HG03025 (cell line): ENCODE results near the gene PIGBOS1.

Experiments
- ATAC-seq: cut with Tn5 transposase; IDR thresholded peaks from one replicate; pipeline ENCODE4 v1.9.1; 2021; ENCODE audit warnings: mild to moderate bottlenecking, moderate library complexity; ENCODE audit not compliant: unreplicated experiment, low FRiP score

PIGBOS1 gene, protein sequence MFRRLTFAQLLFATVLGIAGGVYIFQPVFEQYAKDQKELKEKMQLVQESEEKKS

DNA sequence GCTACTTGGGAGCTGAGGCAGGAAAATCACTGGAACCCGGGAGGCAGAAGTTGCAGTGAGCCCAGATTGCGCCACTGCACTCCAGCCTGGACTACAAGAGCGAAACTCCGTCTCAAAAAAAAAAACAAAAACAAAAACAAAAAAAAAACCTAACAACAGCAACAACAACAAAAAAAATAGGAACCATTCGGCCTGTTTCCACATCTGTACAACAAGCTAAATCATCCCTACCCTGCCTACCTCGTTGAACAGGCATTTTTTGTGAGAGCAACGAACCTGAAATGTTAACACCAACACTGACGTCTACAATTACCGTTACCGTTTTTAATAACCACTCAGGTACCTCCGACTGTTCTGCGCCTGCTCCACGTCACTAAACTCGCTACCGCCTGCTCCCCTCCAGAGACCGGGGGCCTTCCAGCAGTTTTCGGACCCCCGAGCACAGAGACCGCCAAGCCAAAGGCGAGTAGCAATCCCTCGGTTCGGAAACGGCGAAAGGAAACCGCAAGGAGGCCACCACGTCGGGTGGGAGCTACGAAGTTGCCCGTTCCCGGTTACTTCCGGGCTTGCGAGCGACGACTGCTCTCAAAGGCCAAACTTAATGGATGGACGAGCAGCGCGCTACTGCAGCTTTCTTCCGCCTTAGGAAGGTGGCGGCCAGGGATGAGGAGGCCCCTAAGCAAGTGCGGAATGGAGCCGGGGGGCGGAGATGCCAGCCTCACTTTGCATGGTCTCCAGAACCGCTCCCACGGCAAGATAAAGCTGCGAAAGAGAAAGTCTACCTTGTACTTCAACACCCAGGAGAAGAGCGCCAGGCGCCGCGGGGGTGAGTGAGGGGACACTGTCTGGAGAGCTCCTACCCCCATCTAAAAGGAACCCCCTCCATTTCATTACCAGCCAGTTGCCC lies at the start of gene PIGBOS1, which contains the start of gene PIGB:
TSS of gene PIGBOS1 (minus strand) at position 536 of the 907 bp plus-strand sequence. CDS start 1,331 bp downstream, outside the sequence.
TSS of gene PIGB (plus strand) at position 635 of the 907 bp plus-strand sequence. CDS start at position 664, 29 bp downstream.
- peak; percentile 94 for ATAC-seq

DNA sequence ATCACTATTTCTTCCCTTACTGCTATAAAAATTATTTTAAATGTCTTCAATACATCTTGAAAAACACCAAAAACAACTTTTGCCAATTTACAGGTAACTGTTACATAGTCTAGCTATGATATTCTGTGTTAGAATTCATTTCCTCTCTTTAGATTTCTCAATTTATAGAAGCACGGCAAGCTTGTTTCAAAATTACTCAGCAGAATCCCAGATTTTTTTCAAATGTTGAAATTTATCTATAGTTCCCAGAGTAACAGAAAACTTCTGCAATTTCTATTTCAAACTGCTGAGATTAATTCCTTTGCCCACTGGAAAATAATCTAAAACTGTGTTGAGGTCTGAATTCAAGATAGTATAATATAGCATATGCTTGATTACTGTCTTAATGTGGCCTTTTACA lies 48.1 kb upstream of the PIGBOS1 start:
- no peak for ATAC-seq

DNA sequence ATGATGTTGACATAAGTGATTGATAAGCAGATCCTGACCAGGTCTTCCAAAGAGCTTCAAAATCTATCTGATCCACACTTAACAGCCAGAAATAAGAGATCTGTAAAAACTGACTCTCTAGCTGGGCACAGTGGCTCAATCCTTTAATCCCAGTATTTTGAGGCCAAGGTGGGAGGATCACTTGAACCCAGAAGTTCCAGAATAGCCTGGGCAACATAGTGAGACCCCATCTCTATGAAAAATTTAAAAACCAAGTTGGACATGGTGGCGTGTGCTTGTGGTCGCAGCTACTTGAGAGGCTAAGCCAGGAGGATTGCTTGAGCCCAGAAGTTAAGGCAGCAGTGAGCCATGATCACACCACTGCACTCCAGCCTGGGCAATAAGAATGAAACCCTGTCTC lies 43.7 kb upstream of the PIGBOS1 start:
- ATAC-seq: no peak

DNA sequence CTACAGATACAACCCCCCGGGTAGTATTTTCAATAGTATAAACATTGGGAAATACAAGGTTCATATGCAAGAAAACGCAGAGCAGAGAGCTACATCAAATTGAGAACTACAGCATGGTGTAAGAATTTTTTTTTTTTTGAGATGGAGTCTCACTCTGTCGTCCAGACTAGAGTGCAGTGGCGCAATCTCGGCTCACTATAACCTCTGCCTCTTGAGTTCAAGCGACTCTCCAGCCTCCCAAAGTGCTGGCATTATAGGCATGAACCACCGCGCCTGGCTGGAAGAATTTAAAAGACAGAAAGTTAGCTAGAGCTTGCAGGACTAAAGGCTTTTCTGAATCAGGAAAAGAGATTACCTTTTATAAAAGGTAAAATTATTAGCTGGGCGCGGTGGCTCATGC lies 42.1 kb upstream of the PIGBOS1 start:
- no peak for ATAC-seq

DNA sequence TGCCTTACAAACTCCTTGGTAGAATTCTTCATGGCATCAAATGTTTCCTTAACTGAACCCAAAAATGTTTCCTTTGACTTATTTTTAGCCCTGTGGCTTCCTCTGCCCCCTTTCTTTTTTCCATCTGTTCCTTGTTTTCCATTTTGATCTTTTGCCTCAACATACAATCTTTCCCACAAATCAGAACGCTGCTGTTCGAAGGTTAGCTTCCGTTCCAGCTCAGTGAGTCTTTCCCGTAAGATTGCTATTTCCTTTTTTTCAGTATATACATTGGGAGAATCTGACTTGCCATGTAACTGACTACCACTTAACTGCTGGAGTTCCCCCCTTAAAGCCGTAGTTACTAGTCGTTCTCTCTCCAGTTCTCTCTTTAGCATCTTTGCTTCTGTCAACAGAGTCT lies 41.3 kb upstream of the PIGBOS1 start:
- ATAC-seq: no peak

DNA sequence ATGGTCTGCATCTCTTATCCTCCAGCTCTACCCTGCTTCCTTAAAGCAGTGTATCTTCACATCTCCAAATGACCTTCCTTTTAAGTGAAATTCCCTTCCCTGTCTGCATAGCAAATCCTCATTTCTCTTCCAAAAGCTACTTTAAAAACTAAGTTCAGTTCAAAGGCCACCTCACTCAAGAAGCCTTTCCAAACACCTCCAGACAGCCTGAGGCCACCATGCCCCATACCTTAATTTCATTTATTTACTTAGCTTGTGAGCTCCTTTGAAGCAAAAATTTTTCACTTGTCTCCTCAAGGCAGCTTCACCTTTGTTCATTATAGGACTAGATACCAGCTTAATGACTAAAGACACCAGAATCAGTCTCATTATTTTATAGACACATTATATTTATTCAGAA lies 39.5 kb upstream of the PIGBOS1 start:
- no peak for ATAC-seq

DNA sequence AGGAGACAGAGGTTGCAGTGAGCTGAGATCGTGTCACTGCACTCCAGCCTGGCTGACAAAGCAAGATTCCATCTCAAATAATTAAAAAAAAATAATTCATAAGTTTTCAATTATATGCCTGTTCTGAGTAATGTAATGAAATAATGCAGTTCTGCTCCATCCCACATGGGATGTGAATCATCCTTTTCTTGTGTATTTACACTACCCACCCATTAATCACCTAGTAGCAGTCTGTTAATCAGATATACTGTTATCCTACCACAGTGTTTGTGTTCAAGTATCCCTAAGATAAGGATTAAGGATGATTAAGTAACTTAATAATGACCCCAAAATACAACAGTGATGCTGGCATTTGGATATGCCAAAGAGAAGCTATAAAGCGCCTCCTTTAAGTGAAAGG lies 38.9 kb upstream of the PIGBOS1 start:
- ATAC-seq: no peak

DNA sequence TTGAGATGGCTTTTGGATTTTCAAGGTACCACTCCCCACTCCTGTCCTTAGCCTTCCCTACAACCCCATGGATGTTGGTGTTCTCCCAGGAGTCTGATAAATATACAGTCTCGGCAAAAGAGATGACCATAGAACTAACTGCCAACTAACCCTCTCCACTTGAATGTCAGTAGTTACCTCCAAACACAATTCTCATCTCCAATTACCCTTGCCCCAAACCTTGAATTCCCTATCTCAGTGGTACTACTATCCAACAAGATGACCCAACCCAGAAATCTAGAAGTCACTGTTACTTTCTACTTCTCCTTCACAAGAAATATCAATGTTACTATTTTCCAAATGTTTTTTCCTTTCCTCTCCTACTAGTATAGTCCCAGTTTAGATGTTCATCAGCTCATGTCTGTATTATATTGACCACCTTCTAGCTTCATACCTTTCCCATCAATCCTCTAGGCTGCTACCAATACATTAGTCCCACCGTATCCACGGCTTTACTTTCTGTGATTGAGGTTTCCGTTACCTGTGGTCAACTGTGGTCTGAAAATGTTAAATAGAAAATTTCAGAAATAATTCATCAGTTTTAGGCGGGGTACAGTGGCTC lies 38.2 kb upstream of the PIGBOS1 start:
- no peak for ATAC-seq

DNA sequence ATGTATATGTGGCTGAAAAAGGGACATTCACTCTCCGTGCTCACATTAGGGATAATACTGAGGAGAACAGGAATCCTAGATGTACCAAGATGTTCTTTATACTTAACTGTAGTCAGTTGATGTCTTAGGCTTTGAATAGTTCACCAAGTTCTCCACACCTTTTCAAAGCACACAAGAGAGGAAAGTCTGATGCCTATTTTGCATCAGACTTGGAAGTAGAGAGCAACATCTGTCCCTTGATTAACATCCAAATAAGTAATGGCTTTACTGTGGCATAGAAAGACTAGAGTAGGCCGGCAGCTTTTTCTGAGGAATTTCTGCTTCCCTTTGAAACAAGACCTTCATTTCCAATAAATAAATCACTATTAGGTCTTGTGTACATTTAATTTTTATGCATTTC lies 34.1 kb upstream of the PIGBOS1 start:
- ATAC-seq: no peak

DNA sequence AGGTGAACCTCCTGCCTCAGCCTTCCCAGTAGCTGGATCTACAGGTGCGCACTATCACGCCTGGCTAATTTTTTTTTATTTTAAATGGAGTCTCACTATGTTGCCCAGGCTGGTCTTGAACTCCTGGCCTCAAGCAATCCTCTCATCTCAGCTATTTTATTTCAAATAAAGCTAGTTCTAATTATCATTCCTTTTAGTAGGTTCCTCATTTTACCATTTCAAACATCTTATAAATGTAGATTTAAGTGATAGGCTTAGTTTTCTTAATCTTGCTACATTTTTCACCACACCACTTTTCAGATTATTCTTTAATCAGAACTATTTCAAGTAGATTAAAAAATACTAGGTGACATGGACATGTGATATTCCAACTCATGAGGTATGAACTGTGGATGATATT lies 30.4 kb upstream of the PIGBOS1 start:
- no peak for ATAC-seq

DNA sequence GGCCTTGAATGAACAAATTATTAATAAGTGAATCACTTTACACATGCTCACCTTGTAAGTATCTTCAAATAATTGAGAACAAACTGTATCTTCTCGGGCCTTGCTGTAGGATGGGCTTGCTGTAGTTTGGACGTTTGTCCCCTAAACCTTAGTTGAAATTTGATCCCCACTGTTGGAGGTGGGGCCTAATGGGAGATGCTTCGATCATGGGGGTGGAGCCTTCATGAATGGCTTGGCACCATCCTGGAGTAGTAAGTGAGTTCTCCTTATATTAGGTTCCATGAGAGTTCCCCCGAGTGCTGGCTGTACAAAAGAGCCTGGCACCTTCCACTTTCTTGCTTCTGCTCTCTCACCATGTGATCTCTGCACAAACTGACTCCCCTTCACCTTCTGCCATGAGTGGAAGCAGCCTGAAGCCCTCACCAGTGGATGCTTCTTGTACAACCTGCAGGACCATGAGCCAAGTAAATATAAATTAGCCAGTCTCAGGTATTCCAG lies 29.4 kb upstream of the PIGBOS1 start:
- no peak for ATAC-seq

DNA sequence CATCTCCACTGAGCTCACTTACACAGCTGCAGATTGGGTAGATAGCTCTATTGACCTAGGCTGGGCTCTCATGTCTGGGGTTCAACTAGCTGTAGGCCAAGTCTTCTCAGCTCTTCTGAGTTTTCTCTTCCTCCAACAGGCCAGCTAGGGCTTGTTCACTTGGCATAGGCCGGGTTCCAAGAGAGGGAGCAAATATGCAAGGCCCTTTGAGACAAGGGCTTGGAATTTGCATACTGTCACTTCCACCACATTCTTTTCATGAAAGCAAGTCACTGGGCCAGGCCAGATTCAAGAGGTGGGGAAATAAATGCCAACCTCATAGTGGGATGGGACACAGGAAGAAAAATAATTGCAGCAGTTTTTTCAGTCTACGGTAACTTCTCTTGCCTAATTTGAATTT lies 25.3 kb upstream of the PIGBOS1 start:
- ATAC-seq: no peak

DNA sequence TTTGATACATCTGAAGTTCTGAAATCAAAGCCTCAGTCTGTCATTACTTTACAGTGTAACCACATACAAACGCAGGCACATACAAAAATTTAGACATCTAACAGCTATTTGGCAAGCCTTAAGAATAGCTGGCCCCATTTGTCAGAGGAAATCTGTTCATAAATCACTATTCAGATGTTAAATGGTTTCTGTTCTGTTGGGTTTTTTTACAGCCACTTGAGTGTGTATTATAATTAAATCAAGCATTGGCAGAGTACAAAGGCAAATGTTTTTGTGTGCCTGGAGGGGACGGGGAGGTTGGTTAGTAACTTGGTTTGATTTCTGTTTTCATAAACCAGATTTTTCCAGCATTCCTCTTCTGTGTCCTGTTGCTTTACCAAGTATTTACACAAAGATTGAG lies 24.2 kb upstream of the PIGBOS1 start:
- ATAC-seq: no peak

DNA sequence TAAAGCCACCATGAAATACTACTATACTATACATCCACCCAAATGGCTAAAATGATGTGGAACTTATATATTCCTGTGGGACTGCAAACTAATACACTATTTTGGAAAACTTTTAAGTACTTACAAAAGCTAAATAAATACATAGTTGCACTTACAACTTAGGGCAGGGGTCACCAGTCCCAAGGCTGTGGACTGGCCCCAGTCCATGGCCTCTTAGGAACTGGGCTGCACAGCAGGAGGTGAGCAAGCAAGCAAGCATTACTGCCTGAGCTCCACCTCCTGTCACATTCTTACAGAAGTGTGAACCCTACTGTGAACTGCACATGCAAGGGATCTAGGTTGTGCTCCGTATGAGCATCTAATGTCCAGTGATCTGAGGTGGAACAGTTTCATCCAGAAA lies 18.2 kb upstream of the PIGBOS1 start:
- ATAC-seq: no peak

DNA sequence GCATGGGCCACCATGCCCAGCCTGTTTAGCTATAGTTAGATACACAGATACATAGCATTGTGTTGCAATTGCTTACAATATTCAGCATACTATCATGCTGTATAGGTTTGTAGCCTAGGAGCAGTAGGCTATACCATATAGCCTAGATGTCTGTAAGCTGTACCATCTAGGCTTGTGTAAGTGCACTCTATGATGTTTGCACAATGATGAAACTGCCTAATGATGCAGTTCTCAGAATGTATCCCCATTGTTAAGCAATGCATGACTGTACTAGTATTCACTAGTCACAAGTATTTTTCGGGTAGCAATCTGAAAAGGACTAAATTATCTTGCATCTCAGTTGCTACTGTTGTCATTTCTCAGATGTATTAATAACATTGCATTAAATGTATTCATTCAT lies 16.1 kb upstream of the PIGBOS1 start:
- no peak for ATAC-seq

DNA sequence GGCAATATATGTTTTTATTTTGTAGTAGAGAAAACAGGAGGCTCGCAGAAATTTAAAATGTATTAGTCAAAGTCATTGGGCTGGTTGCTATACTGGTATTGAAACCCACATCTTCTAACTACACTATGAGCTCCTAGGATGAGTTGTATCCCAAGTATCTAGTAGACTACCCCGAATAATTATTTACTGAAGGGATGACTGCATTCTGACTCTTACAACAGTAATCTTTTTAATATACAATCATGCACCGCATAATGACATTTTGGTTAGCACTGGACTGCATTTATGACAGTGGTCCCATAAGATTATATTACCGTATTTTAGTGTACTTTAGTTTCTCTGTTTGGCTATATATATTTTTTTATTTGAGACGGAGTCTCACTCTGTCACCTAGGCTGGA lies 15.4 kb upstream of the PIGBOS1 start:
- ATAC-seq: no peak

DNA sequence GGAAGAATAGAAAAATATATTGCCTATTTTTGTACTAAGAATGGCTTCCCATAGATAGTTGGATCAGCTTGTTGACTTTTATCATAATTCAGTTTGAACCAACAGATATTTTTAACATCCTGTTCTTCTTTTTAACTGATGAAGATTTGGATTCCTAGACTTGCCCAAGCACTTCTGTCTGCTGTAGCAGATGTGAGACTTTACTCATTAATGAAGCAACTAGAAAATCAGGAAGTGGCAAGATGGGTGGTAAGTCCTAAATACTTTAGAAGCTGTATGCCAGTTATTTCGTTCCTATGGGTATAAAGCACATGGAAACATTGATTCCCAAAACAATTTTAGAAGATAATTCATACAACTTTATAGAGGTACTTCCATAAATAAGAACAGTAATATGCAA lies 8.5 kb upstream of the PIGBOS1 start:
- ATAC-seq: no peak

DNA sequence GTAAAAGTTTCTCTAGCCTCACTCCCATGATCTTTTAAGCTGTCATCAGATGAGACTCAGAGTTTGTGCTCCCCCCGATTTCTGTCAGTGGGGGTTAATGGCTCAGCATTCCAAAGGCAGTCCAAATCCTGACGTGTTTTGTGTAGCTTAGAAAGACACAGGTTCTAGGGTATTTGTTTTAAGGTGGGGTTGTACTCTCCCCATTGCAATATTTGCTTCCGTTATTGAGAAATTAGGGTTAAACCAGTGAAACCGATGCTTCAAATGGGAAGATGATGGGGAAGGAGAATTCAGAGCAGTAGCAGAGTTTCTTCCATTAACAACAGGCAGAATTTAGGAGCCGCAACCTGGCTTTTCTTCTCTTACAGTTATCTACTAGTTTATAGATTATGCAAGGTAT lies 3.5 kb upstream of the PIGBOS1 start:
- ATAC-seq: no peak

DNA sequence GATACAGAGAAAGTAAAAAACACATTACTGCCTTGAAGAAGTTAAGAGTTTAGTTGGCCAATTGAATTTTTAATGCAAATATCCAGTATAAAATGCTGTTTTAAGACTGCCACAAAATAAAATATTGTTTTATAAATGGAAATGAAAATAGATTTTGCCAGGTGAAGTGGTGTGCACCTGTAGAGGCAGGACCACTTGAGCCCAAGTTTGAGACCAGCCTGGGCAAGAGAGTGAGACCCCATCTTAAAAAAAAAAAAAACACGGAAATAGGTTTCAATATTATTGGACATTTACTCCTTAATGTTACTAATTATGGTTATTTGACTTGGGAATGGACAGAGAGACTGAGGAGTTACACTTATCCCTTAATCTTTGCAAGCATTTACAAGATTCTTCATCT lies 2.0 kb upstream of the PIGBOS1 start:
- no peak for ATAC-seq

DNA sequence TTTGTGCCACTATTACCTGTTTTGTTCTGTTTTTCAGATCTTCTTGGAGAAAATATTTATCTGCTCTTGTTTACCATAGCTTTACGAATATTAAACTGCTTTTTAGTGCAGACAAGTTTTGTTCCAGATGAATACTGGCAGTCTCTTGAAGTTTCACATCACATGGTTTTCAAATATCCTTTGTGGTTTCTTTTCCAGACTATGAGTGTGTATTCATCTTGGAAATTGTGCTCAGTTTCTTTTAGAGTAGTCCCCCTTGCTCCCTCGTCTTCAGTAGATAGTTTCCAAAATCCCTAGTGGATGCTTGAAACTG lies 1.3 kb upstream of the PIGBOS1 start:
- no peak for ATAC-seq

DNA sequence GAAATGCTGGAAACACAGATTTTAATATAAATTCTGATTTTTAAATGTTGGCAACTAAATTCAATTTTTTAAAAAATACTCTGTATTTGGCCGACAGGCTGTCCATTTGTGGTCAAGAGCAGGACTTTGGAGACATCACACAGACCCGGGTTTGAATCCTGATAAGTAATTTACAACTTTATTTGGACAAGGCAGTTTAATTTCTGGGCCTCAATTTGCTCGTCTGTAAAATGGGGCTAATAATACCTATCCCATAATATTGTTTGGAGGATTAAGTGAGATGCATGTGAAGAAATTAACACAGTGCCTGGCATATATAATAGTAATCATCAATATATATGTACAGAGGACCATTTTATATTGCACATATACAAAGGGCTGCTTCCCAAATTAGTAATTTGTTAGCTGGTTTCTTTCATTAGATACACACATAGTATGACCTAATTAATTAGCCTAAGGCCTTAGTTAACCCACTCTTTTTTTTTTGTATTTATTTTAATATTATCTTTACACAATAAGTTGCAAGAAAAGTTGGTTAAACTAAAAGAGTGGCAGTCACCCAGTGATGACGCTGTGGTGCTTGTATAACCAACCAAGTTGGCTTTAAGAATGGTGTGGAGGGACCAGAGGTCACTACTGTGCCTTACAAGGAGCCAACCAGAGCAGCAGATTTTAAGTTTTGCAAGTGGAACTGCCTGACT lies 764 bp upstream of the PIGBOS1 start:
- no peak for ATAC-seq
